Measurements from ENCODE around the gene SLC15A1. TPM values are rescaled to one million over a fixed set of nuclear protein-coding genes. Genes with fewer than 3 reads are reported as not detected.

The SLC15A1 gene
- total RNA-seq, 1 experiment from 2014 or later = 1.9 TPM

DNA sequence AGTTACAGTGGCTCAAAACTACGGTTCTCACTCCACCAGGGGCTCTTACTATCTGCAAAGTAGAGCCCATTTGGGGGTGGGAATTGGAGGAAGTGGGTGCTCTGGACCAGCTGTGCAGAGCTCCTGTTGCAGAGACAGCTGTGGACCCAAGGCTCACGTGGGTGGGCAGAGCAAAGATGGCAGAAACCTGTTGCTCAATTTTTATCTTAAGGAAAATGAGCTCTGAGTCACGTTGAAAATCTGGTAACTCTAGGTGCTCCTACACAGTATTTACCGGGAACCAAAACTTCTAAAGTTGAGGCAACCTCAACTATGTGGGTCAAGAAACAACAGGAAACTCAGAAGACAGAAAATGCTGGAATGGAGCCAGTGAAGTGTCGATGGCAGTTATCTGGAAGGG, 30.2 kb upstream of the SLC15A1 start:
- Histone ChIP-seq H3T11ph (ENCODE audit: low read length) (no peak overlapping the region), H3K27ac (ENCODE audit: insufficient read length, low read depth, low read length) (no peak overlapping the region), H3K23me2 (ENCODE audit: insufficient read length, low read depth, low read length, poor library complexity, severe bottlenecking) (no peaks in the 10 kb centered on the region), H4K5ac (ENCODE audit: insufficient read length, low read depth, low read length) (no peak overlapping the region), H3K9ac (ENCODE audit: extremely low read depth, insufficient read length, low read length) (no peak overlapping the region), H2BK120ac (ENCODE audit: low read depth, low read length, poor library complexity, severe bottlenecking) (no peak overlapping the region), H3K9me3 (ENCODE audit: control insufficient read depth, low read depth, low read length) (no peaks in the 10 kb centered on the region), H3K4me2 (ENCODE audit: insufficient read depth, insufficient read length, low read length) (no peak overlapping the region), H4K20me1 (ENCODE audit: control insufficient read depth, insufficient read depth, insufficient read length) (no peaks in the 10 kb centered on the region), H3K56ac (ENCODE audit: insufficient read length, low read depth, low read length) (no peak overlapping the region), H3K23ac (ENCODE audit: insufficient read length, low read depth, low read length) (no peak overlapping the region), H3K79me2 (ENCODE audit: insufficient read depth, low read length) (0 out of 2 replicates have a peak, but pooled peaks cover 1% of the 10 kb centered on the region), H3K79me1 (ENCODE audit: insufficient read depth, low read depth, low read length, poor library complexity, severe bottlenecking) (no peaks in the 10 kb centered on the region), H2AFZ (ENCODE audit: low read length) (no peak overlapping the region), H4K8ac (replicated peaks; ENCODE audit: insufficient read length, low read depth, low read length) (no peak overlapping the region), H2BK15ac (ENCODE audit: low read depth, low read length) (no peak overlapping the region), H3K4me1 (ENCODE audit: insufficient read depth, low read length) (no peaks in the 10 kb centered on the region; the same call in 1 of the 2 replicates), H2BK5ac (ENCODE audit: insufficient read length, low read length) (no peak overlapping the region), H3K4ac (ENCODE audit: low read depth, low read length) (no peak overlapping the region), H2AK5ac (ENCODE audit: insufficient read length, low read length) (no peak overlapping the region), H4K91ac (ENCODE audit: insufficient read length, low read depth, low read length) (no peak overlapping the region), H3K18ac (ENCODE audit: insufficient read length, low read depth, low read length) (no peak overlapping the region), H3K14ac (ENCODE audit: insufficient read depth, low read length) (no peak overlapping the region), H3K27me3 (ENCODE audit: insufficient read depth, low read length) (no peaks in the 10 kb centered on the region), H2BK12ac (ENCODE audit: insufficient read length, low read depth, low read length) (no peak overlapping the region), H2BK20ac (ENCODE audit: low read depth, low read length, poor library complexity, severe bottlenecking) (no peak overlapping the region)
- Mint-ChIP-seq H3K9me3 (peaks cover 0 to 2% of the 10 kb centered on the region in 2 experiments; a peak in 1 of 5 replicates), H3K4me3 (no peak overlapping the region), H3K27ac (no peak overlapping the region), H3K36me3 (ENCODE audit: insufficient read depth in 1 of 3, low read depth in 3 of 3) (no peaks in the 10 kb centered on the region; a peak in 1 of 7 replicates), H3K27me3 (ENCODE audit: low read depth) (no peaks in the 10 kb centered on the region; the same call in 1 of the 2 replicates), H3K4me1 (peaks cover 9 to 10% of the 10 kb centered on the region in 2 experiments)
- TF ChIP-seq, protein P1, sequence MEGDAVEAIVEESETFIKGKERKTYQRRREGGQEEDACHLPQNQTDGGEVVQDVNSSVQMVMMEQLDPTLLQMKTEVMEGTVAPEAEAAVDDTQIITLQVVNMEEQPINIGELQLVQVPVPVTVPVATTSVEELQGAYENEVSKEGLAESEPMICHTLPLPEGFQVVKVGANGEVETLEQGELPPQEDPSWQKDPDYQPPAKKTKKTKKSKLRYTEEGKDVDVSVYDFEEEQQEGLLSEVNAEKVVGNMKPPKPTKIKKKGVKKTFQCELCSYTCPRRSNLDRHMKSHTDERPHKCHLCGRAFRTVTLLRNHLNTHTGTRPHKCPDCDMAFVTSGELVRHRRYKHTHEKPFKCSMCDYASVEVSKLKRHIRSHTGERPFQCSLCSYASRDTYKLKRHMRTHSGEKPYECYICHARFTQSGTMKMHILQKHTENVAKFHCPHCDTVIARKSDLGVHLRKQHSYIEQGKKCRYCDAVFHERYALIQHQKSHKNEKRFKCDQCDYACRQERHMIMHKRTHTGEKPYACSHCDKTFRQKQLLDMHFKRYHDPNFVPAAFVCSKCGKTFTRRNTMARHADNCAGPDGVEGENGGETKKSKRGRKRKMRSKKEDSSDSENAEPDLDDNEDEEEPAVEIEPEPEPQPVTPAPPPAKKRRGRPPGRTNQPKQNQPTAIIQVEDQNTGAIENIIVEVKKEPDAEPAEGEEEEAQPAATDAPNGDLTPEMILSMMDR (conservative IDR thresholded peaks at IDR 0.05) = no peak
- WGBS (ENCODE audit: extremely low coverage, insufficient read length, low lambda C conversion rate) = no CpG with 5 or more reads among the region's 5 CpGs
- DNase-seq = no peak

Measured in H9 (cell line).